Measurements from ENCODE around the gene LRRC27.

DNA sequence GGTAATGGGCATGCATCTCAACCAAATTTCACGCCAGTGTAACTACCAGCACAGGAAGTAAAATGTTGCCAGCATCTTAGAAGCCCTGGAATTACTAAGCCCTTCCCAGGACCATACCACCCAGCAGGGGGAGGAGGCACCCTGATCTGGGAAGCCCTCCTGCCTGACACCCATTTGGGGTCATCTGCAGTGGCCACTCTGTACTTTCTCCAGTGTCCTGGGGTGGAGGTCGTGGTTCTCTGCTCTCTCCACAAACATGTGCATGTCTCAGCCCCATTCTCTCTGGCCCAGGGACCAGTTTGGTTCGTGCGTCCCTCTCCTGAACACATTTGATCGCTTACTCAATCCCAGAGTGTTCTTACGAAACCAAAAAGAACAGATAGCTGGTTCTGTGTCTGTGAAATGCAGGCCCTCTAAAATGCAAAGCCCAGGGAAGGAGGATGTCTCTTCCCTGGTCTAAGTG lies 9.4 kb upstream of the LRRC27 start:
- no peak for TF ChIP-seq EZH2phosphoT487 (conservative IDR thresholded peaks at IDR 0.05; ENCODE audit: low read length)
- TF ChIP-seq, protein P1, sequence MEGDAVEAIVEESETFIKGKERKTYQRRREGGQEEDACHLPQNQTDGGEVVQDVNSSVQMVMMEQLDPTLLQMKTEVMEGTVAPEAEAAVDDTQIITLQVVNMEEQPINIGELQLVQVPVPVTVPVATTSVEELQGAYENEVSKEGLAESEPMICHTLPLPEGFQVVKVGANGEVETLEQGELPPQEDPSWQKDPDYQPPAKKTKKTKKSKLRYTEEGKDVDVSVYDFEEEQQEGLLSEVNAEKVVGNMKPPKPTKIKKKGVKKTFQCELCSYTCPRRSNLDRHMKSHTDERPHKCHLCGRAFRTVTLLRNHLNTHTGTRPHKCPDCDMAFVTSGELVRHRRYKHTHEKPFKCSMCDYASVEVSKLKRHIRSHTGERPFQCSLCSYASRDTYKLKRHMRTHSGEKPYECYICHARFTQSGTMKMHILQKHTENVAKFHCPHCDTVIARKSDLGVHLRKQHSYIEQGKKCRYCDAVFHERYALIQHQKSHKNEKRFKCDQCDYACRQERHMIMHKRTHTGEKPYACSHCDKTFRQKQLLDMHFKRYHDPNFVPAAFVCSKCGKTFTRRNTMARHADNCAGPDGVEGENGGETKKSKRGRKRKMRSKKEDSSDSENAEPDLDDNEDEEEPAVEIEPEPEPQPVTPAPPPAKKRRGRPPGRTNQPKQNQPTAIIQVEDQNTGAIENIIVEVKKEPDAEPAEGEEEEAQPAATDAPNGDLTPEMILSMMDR (IDR thresholded peaks at IDR 0.05; ENCODE audit: insufficient read depth, low read length, poor library complexity, severe bottlenecking), result no peak

Data from SU-DHL-6 (cell line).